Right atrium auricular region (tissue), 2 donors: ENCODE results near the gene ANKRD29. TPM values are rescaled to one million over a fixed set of nuclear protein-coding genes. Genes with fewer than 3 reads are reported as not detected.
"Not testable (repeated sequence)": the region's sequence is repeated elsewhere in the genome, so short reads cannot be mapped to it uniquely, and the experiment has no call there.

Experiments
- DNase-seq: peaks from one replicate; pipeline ENCODE4 v3.0.0-alpha.2; 2019; ENCODE audit warnings: low spot score
- H3K27ac ChIP-seq, 2 donors: fragments of 200-600 bp; sonication (generic); 1 replicate in 1 of 2; 2 replicates in 1 of 2; pipeline ENCODE4 v1.5.1; 2016 to 2019
- H3K27me3 ChIP-seq, 2 donors: fragments of 200-600 bp; sonication (generic); one replicate each; pipeline versions ENCODE4 v1.5.1 to v1.6.0; 2017 to 2019
- H3K36me3 ChIP-seq: fragments of 200-600 bp; sonication (generic); one replicate; pipeline ENCODE4 v1.5.1; 2016
- H3K4me1 ChIP-seq, 2 donors: fragments of 200-600 bp; sonication (generic); one replicate each; pipeline versions ENCODE4 v1.5.1 to v1.6.0; 2017 to 2019
- H3K4me3 ChIP-seq, 2 donors: fragments of 200-600 bp; sonication (generic); 1 replicate in 1 of 2; 2 replicates in 1 of 2; pipeline ENCODE4 v1.5.1; 2017 to 2019; ENCODE audit warnings: mild to moderate bottlenecking in 1 of 2, moderate library complexity in 1 of 2
- H3K9me3 ChIP-seq, 2 donors: fragments of 200-600 bp; sonication (generic); one replicate each; pipeline ENCODE4 v1.5.1; 2019
- CTCF ChIP-seq, 2 donors: fragments of 200-600 bp; sonication (generic); IDR thresholded peaks; one replicate each; pipeline ENCODE4 v1.5.1; 2019; ENCODE audit warnings: antibody characterized with exemption in 2 of 2
- total RNA-seq, 2 donors: library from RNA; depleted of rRNA; stranded (reverse); fragments of >200 nt; gene quantifications; one replicate each; pipeline ENCODE4 v1.1.0, GENCODE V29; 2016

Gene ANKRD29
- total RNA-seq, 2 donors from 2014 or later, result 2.2 to 3.5 TPM

GRCh38 chr18:23616258-23616657 lies 46.5 kb downstream of the ANKRD29 start:
- H3K27me3 ChIP-seq, result no peaks in the 10 kb centered on the region
- peaks cover 0 to 13% of the 10 kb centered on the region in 2 donors for H3K4me1 ChIP-seq
- TF ChIP-seq CTCF (IDR thresholded peaks at IDR 0.05), result no peak
- no peaks in the 10 kb centered on the region for H3K9me3 ChIP-seq
- no peak overlapping the region for H3K27ac ChIP-seq
- no peak overlapping the region for H3K4me3 ChIP-seq
- DNase-seq, result no peak
- H3K36me3 ChIP-seq, result no peaks in the 10 kb centered on the region

GRCh38 chr18:23614891-23615290 lies 47.8 kb downstream of the ANKRD29 start:
- H3K36me3 ChIP-seq, result no peaks in the 10 kb centered on the region
- no peaks in the 10 kb centered on the region for H3K27me3 ChIP-seq
- TF ChIP-seq CTCF (IDR thresholded peaks at IDR 0.05), result no peak
- no peak for DNase-seq
- peaks cover 0 to 12% of the 10 kb centered on the region in 2 donors for H3K4me1 ChIP-seq
- no peaks in the 10 kb centered on the region for H3K9me3 ChIP-seq
- no peak overlapping the region for H3K4me3 ChIP-seq
- no peak overlapping the region for H3K27ac ChIP-seq

GRCh38 chr18:23614413-23614812 lies 48.3 kb downstream of the ANKRD29 start:
- no peaks in the 10 kb centered on the region for H3K9me3 ChIP-seq
- H3K4me1 ChIP-seq, result peaks cover 0 to 7% of the 10 kb centered on the region in 2 donors
- DNase-seq, result no peak
- no peak for TF ChIP-seq CTCF (IDR thresholded peaks at IDR 0.05)
- no peak overlapping the region for H3K4me3 ChIP-seq
- no peak overlapping the region for H3K27ac ChIP-seq
- no peaks in the 10 kb centered on the region for H3K27me3 ChIP-seq
- no peaks in the 10 kb centered on the region for H3K36me3 ChIP-seq

- not testable (repeated sequence) for H3K9me3 ChIP-seq, DNase-seq, H3K27ac ChIP-seq, H3K4me3 ChIP-seq, H3K36me3 ChIP-seq, H3K27me3 ChIP-seq, H3K4me1 ChIP-seq
These were observed 49.6 kb downstream of the ANKRD29 start for GRCh38 chr18:23613091-23613475.

- H3K27me3 ChIP-seq, result no peaks in the 10 kb centered on the region
- no peak for DNase-seq
- no peaks in the 10 kb centered on the region for H3K36me3 ChIP-seq
- H3K9me3 ChIP-seq, result no peaks in the 10 kb centered on the region
- no peak overlapping the region for H3K27ac ChIP-seq
- no peak overlapping the region for H3K4me3 ChIP-seq
- no peaks in the 10 kb centered on the region for H3K4me1 ChIP-seq
- no peak for TF ChIP-seq CTCF (IDR thresholded peaks at IDR 0.05)
These were observed 50.1 kb downstream of the ANKRD29 start for GRCh38 chr18:23612434-23613090.

- no peaks in the 10 kb centered on the region for H3K4me1 ChIP-seq
- no peak for DNase-seq
- H3K36me3 ChIP-seq, result no peaks in the 10 kb centered on the region
These were observed 53.2 kb downstream of the ANKRD29 start for GRCh38 chr18:23609390-23610023.

More at GRCh38 chr18:23609390-23610023, 53.2 kb downstream of the ANKRD29 start:
- H3K27me3 ChIP-seq, result no peaks in the 10 kb centered on the region
- H3K9me3 ChIP-seq, result no peaks in the 10 kb centered on the region
- H3K27ac ChIP-seq, result no peak overlapping the region
- no peak for TF ChIP-seq CTCF (IDR thresholded peaks at IDR 0.05)
- no peak overlapping the region for H3K4me3 ChIP-seq
